ENCODE measurements around the gene GPHN. TPM values are rescaled to one million over a fixed set of nuclear protein-coding genes. Genes with fewer than 3 reads are reported as not detected.
A peak's percentile ranks its signal among the peaks of the same experiment; 100 is the strongest.

GPHN gene
- total RNA-seq, 2 experiments from 2014 or later, result 16.0 to 17.6 TPM

DNA sequence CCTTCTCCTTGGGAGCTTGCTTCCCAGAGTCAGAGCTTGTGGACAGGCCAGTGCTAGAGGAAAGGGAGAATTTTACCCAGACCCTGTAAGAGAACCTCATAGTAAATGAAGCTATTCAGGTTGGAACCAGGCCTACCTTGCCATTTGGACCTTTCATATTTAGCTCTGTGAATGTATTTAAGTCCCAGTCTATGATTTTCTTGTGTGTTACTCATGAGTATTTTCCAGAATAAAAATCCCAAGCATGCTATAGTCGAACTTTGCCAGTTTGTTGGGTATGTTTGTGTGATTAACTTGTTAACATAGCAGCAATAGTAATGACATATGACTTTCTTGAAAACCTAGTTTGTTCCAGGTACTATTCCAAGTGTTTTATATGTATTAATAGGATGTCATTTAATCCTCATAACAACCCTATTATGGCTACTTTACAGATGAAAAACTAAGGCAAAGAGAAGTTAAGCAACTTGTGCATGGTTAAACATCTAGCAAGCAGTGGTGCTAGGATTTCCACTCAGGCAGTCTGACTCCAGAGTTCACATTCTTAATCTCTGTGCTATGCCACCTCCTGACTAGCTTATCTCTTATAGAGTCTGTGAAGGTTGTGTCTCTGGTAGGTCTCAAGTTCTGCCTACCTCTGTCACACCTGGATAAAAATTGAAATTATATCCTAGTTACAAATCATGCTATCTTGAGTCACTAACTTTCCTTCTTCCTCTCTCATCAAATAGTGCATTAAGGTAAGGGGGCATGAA, 633.4 kb downstream of the GPHN start:
- DNase-seq, result no peak
- no peaks in the 10 kb centered on the region for H3K4me1 Mint-ChIP-seq
- H3K27me3 Mint-ChIP-seq, result no peaks in the 10 kb centered on the region
- no peaks in the 10 kb centered on the region for H3K9me3 Mint-ChIP-seq
- POLR2A ChIA-PET, result no interaction called here
- no peak for ATAC-seq (ENCODE audit: low read depth)
- H3K4me3 Mint-ChIP-seq, result no peak overlapping the region
- no peaks in the 10 kb centered on the region for H3K36me3 Mint-ChIP-seq
- no peak overlapping the region for H3K27ac Mint-ChIP-seq

- Mint-ChIP-seq H3K36me3 (no peaks in the 10 kb centered on the region), H3K4me3 (no peak overlapping the region)
- POLR2A ChIA-PET, result no interaction called here
These were observed 643.2 kb downstream of the GPHN start for GRCh38 chr14:67151082-67151666.

DNA sequence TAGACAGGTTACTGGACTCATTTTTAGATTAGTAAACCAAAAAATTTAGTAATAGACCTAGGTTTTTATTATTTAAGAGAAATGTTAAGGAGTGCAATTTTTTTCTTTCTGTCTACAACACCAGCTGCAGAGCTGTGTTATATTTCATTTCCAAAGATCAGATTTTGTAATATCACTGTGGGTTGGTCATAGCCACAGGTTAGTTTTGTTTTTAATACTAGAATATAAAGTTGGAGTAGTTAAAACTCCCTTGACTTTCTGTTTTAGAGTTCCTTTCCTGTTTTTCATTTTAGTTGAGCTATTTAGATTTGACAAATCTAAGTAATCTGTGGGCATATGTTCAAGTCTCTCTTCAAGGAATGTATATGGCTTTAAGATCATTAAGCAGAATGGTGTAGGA, 650.6 kb downstream of the GPHN start:
- POLR2A ChIA-PET, result interaction anchor here (0.7 kb wide), 1 partner anchor 201 kb away, joined by 3 read pairs; the partner anchor contains the start of gene ATP6V1D

More at GRCh38 chr14:67151082-67151666, 643.2 kb downstream of the GPHN start:
- no peaks in the 10 kb centered on the region for H3K4me1 Mint-ChIP-seq
- no peaks in the 10 kb centered on the region for H3K27me3 Mint-ChIP-seq
- H3K27ac Mint-ChIP-seq, result no peak overlapping the region
- no peaks in the 10 kb centered on the region for H3K9me3 Mint-ChIP-seq
- ATAC-seq (ENCODE audit: low read depth) (no peak), DNase-seq (no peak)

DNA sequence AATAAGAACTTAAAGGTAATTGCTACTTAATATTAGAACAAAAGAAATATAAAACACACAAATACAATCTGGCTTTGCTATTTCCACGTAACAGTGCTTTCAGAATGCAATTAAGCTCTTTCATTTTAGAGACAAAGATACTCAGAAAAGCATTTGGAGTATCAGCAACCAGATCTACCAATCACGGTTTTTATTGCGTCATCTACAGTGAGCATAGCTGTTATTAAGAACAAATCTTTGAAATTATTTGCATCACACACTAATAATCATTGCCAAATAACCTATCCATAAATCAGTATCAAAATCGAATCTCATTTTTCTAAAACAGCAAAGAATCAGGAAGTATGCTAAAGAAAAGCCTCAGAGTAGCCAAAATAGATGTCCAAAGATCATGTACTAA, 654.4 kb downstream of the GPHN start:
- Mint-ChIP-seq H3K27me3 (no peaks in the 10 kb centered on the region), H3K9me3 (no peaks in the 10 kb centered on the region), H3K4me1 (peaks cover 11% of the 10 kb centered on the region), H3K27ac (no peak overlapping the region), H3K4me3 (no peak overlapping the region), H3K36me3 (no peaks in the 10 kb centered on the region)
- DNase-seq (no peak), ATAC-seq (ENCODE audit: low read depth) (no peak)
- POLR2A ChIA-PET, result no interaction called here

More for the DNA sequence above, 650.6 kb downstream of the GPHN start:
- Mint-ChIP-seq H3K4me1 (peaks cover 9% of the 10 kb centered on the region), H3K27ac (no peak overlapping the region), H3K4me3 (no peak overlapping the region), H3K36me3 (no peaks in the 10 kb centered on the region), H3K9me3 (no peaks in the 10 kb centered on the region), H3K27me3 (no peaks in the 10 kb centered on the region)
- DNase-seq (no peak), ATAC-seq (ENCODE audit: low read depth) (no peak)

GRCh38 chr14:67166450-67166853, 658.5 kb downstream of the GPHN start:
- Mint-ChIP-seq H3K27ac (no peak overlapping the region), H3K27me3 (no peaks in the 10 kb centered on the region), H3K4me1 (peaks cover 8% of the 10 kb centered on the region), H3K9me3 (no peaks in the 10 kb centered on the region), H3K4me3 (no peak overlapping the region), H3K36me3 (peaks cover 3% of the 10 kb centered on the region)
- DNase-seq, result no peak
- POLR2A ChIA-PET, result no interaction called here
- ATAC-seq (ENCODE audit: low read depth), result no peak

- H3K4me3 Mint-ChIP-seq, result no peak overlapping the region
- H3K27ac Mint-ChIP-seq, result no peak overlapping the region
- DNase-seq, result no peak
- no peaks in the 10 kb centered on the region for H3K27me3 Mint-ChIP-seq
- POLR2A ChIA-PET, result no interaction called here
- no peaks in the 10 kb centered on the region for H3K9me3 Mint-ChIP-seq
- peaks cover 10% of the 10 kb centered on the region for H3K36me3 Mint-ChIP-seq
- ATAC-seq (ENCODE audit: low read depth), result no peak
- H3K4me1 Mint-ChIP-seq, result peaks cover 8% of the 10 kb centered on the region
These were observed 659.6 kb downstream of the GPHN start for GRCh38 chr14:67167420-67168109.

- Mint-ChIP-seq H3K9me3 (peaks cover 1% of the 10 kb centered on the region), H3K36me3 (peaks cover 16% of the 10 kb centered on the region), H3K4me3 (no peak overlapping the region), H3K27ac (no peak overlapping the region), H3K27me3 (no peaks in the 10 kb centered on the region), H3K4me1 (peaks cover 8% of the 10 kb centered on the region)
- DNase-seq, result no peak
- ATAC-seq (ENCODE audit: low read depth), result no peak
- POLR2A ChIA-PET, result no interaction called here
These were observed 660.1 kb downstream of the GPHN start for GRCh38 chr14:67168110-67168441.

GRCh38 chr14:67170660-67171059, 662.7 kb downstream of the GPHN start:
- ATAC-seq (ENCODE audit: low read depth) (no peak), DNase-seq (no peak)
- no peak overlapping the region for H3K4me3 Mint-ChIP-seq
- H3K9me3 Mint-ChIP-seq, result peaks cover 13% of the 10 kb centered on the region
- peaks cover 5% of the 10 kb centered on the region for H3K4me1 Mint-ChIP-seq
- H3K27me3 Mint-ChIP-seq, result no peaks in the 10 kb centered on the region
- H3K27ac Mint-ChIP-seq, result no peak overlapping the region
- POLR2A ChIA-PET, result no interaction called here
- H3K36me3 Mint-ChIP-seq, result peaks cover 28% of the 10 kb centered on the region

DNA sequence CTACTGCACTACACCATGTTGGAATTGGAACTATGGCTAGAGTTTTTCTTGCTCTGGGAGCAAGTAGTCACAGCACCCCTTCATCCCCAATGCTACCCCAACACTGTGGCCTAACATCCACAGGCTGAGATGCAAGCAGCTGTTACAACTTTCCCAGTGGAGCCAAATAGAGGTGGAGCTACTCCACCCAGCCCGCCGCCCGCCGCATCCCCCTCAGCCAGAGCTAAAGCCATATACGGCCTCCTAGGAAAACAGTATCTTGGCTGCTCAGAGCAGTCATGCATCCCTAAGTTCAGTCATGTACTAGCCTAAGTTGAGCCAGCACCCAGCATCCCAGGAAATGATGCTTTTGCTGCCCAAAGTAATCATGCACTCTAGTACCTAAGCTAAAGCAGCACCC, 664.1 kb downstream of the GPHN start:
- H3K36me3 Mint-ChIP-seq, result peaks cover 29% of the 10 kb centered on the region
- peaks cover 5% of the 10 kb centered on the region for H3K4me1 Mint-ChIP-seq
- H3K27ac Mint-ChIP-seq, result no peak overlapping the region
- no peak overlapping the region for H3K4me3 Mint-ChIP-seq
- H3K27me3 Mint-ChIP-seq, result no peaks in the 10 kb centered on the region
- no peak for ATAC-seq (ENCODE audit: low read depth)
- POLR2A ChIA-PET, result no interaction called here
- DNase-seq, result no peak
- peaks cover 18% of the 10 kb centered on the region for H3K9me3 Mint-ChIP-seq

- H3K4me3 Mint-ChIP-seq, result no peak overlapping the region
- H3K4me1 Mint-ChIP-seq, result peaks cover 5% of the 10 kb centered on the region
- DNase-seq (no peak), ATAC-seq (ENCODE audit: low read depth) (no peak)
- POLR2A ChIA-PET, result no interaction called here
- H3K9me3 Mint-ChIP-seq, result peaks cover 20% of the 10 kb centered on the region
- peaks cover 33% of the 10 kb centered on the region for H3K36me3 Mint-ChIP-seq
- no peaks in the 10 kb centered on the region for H3K27me3 Mint-ChIP-seq
- no peak overlapping the region for H3K27ac Mint-ChIP-seq
These were observed 664.6 kb downstream of the GPHN start for GRCh38 chr14:67172520-67172919.

GRCh38 chr14:67173719-67174118, 665.8 kb downstream of the GPHN start:
- no peak overlapping the region for H3K4me3 Mint-ChIP-seq
- peaks cover 24% of the 10 kb centered on the region for H3K9me3 Mint-ChIP-seq
- H3K27ac Mint-ChIP-seq, result no peak overlapping the region
- H3K36me3 Mint-ChIP-seq, result peaks cover 38% of the 10 kb centered on the region
- H3K27me3 Mint-ChIP-seq, result no peaks in the 10 kb centered on the region
- POLR2A ChIA-PET, result no interaction called here
- peaks cover 5% of the 10 kb centered on the region for H3K4me1 Mint-ChIP-seq
- DNase-seq, result no peak
- no peak for ATAC-seq (ENCODE audit: low read depth)

DNA sequence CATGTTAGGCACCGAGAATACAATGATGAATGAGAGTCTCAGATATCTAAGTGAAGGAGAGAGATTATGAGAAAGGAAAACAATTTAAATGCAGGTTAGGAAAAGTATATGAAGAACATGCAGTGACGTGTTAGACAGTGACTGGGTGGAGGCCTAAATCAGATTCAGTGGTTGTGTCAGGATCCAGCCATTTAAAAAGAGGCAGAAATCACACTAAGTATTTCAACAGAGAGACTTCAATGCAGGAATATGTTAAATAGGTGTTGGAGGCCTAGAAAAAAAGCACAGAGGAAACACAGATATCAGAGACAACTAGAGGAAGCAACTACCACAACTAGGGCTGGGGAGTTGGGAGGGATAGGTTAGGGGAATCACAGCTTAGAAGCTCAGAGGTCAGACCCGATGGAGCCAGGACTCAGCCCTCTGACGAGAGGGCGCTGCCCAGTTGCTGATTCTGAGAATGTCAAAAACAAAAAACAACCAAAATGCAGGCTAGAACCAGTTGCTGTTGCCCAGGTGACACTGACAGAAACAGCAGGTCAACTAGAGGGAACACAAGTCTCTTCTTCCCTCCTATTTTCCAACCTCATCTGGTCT, 678.3 kb downstream of the GPHN start:
- no peaks in the 10 kb centered on the region for H3K27me3 Mint-ChIP-seq
- no peak overlapping the region for H3K27ac Mint-ChIP-seq
- no peaks in the 10 kb centered on the region for H3K9me3 Mint-ChIP-seq
- H3K4me3 Mint-ChIP-seq, result no peak overlapping the region
- ATAC-seq (ENCODE audit: low read depth), result peak; percentile 47
- H3K36me3 Mint-ChIP-seq, result peaks cover 2% of the 10 kb centered on the region
- peaks cover 5% of the 10 kb centered on the region for H3K4me1 Mint-ChIP-seq
- no peak for DNase-seq
- POLR2A ChIA-PET, result no interaction called here

DNA sequence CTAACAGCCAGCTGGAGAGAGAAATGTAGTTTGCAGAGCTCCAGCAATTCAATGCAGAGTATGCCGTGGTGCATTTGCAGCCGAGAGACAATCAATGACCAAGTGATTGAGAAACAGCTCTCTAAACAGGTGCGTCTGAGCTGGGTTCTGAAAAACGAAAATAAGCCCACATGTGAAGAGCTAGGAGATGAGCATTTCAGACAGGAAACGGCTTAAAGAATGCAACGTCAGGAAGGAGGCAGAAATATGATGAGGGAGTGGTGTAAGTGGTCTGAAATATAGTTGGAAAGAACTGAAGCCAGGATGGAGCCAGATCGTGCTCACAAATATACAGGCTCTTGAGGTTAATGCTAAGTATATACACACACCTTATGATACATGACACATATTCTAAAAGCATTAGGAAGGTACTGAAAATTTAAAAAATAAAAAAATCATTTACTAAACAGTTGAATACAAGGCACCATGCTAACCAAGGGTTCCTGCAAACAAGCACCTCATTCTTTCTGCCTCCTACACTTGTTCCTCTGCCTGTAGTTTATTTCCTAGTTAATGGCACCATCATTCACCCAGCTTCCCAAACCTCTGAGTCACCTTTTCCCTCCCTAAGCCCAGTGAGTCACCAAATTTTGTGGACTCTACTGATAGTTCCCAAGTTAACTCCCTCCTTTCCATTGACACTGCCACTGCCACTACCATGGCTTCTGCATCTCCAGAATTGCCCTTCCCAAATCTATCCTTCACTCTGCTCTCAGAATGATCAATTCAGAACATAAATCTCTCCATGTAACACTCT, 679.0 kb downstream of the GPHN start:
- no peaks in the 10 kb centered on the region for H3K27me3 Mint-ChIP-seq
- POLR2A ChIA-PET, result no interaction called here
- H3K36me3 Mint-ChIP-seq, result peaks cover 2% of the 10 kb centered on the region
- H3K9me3 Mint-ChIP-seq, result no peaks in the 10 kb centered on the region
- ATAC-seq (ENCODE audit: low read depth) (peak; percentile 58), DNase-seq (no peak)
- no peak overlapping the region for H3K4me3 Mint-ChIP-seq
- H3K4me1 Mint-ChIP-seq, result peaks cover 5% of the 10 kb centered on the region
- H3K27ac Mint-ChIP-seq, result no peak overlapping the region
